GM23338 (cell line): ENCODE data around the gene FHIT.

Experiments used
- CREB1 ChIP-seq: fragments of 250-450 bp; sonication (Bioruptor Pico); IDR thresholded peaks from 2 replicates; pipeline ENCODE4 v1.5.0; 2020; ENCODE audit warnings: low read depth, mild to moderate bottlenecking, moderate library complexity
- CTCF ChIP-seq, 2 experiments: fragments of 200-600 bp in 1 of 2; sonication (generic) in 1 of 2; conservative IDR thresholded peaks; 2 replicates each; pipeline versions ENCODE4 v1.5.1 to v1.6.1; 2016 to 2017; ENCODE audit warnings: antibody characterized with exemption in 2 of 2, low read depth in 2 of 2, mild to moderate bottlenecking in 2 of 2, moderate library complexity in 1 of 2
- ETS1 ChIP-seq: IDR thresholded peaks from 2 replicates; pipeline ENCODE4 v1.6.1; 2016; ENCODE audit warnings: antibody characterized with exemption
- EZH2 ChIP-seq: fragments of 200-600 bp; sonication (generic); IDR thresholded peaks from one replicate; pipeline ENCODE4 v1.8.0; 2017; ENCODE audit warnings: antibody characterized with exemption, mild to moderate bottlenecking, low read depth; ENCODE audit not compliant: unreplicated experiment
- EZH2phosphoT487 ChIP-seq: fragments of 200-600 bp; sonication (generic); IDR thresholded peaks from one replicate; pipeline ENCODE4 v1.8.1; 2018; ENCODE audit warnings: antibody characterized with exemption; ENCODE audit not compliant: unreplicated experiment
- JUNB ChIP-seq: IDR thresholded peaks from one replicate; pipeline ENCODE4 v1.6.1; 2016; ENCODE audit warnings: antibody characterized with exemption; ENCODE audit not compliant: unreplicated experiment
- POLR2AphosphoS5 ChIP-seq: IDR thresholded peaks from 2 replicates; pipeline ENCODE4 v1.6.1; 2016; ENCODE audit warnings: antibody characterized with exemption, low read depth
- REST ChIP-seq: IDR thresholded peaks from one replicate; pipeline ENCODE4 v1.6.1; 2018; ENCODE audit warnings: antibody characterized with exemption; ENCODE audit not compliant: unreplicated experiment
- STAT1 ChIP-seq: IDR thresholded peaks from one replicate; pipeline ENCODE4 v1.6.1; 2016; ENCODE audit warnings: antibody characterized with exemption; ENCODE audit not compliant: unreplicated experiment
- ZNF114 ChIP-seq: fragments of 250-450 bp; sonication (Bioruptor Pico); IDR thresholded peaks from 2 replicates; pipeline ENCODE4 v1.5.0; 2020; ENCODE audit warnings: mild to moderate bottlenecking, moderate library complexity
- ZNF331 ChIP-seq: fragments of 250-450 bp; sonication (Bioruptor Pico); IDR thresholded peaks from 2 replicates; pipeline ENCODE4 v1.5.0; 2020; ENCODE audit warnings: low read depth, mild to moderate bottlenecking, moderate library complexity

GRCh38 chr3:60070366-60070765, 1180.9 kb downstream of the FHIT start:
- no peak for TF ChIP-seq STAT1
- TF ChIP-seq EZH2: no peak
- no peak for TF ChIP-seq CTCF (conservative IDR thresholded peaks at IDR 0.05; ENCODE audit: low read depth in 2 of 2)
- TF ChIP-seq REST: no peak
- TF ChIP-seq POLR2AphosphoS5: no peak
- no peak for TF ChIP-seq EZH2phosphoT487
- TF ChIP-seq JUNB: no peak
- TF ChIP-seq CREB1 (CRISPR knock-in tag): no peak
- TF ChIP-seq ETS1: no peak
- no peak for TF ChIP-seq ZNF114 (CRISPR knock-in tag)
- no peak for TF ChIP-seq ZNF331
